H1 (cell line): ENCODE results near the gene MOV10L1. TPM values are rescaled to one million over a fixed set of nuclear protein-coding genes. Genes with fewer than 3 reads are reported as not detected.

ENCODE experiments used
- GTF2F1 ChIP-seq: IDR thresholded peaks from 2 replicates; pipeline ENCODE4 v1.6.1; 2012; ENCODE audit warnings: low read depth, low read length, improper control_type of control experiment, borderline replicate concordance
- HDAC2 ChIP-seq, 2 experiments: fragments of 300-600 bp in 1 of 2; sonication (generic) in 1 of 2; IDR thresholded peaks; 2 replicates each; pipeline ENCODE4 v1.6.1; 2011 to 2012; ENCODE audit warnings: low read depth in 2 of 2, low read length in 2 of 2, mild to moderate bottlenecking in 2 of 2, moderate library complexity in 2 of 2, borderline replicate concordance in 1 of 2, inconsistent platforms in 1 of 2
- RNF2 ChIP-seq: fragments of 200-900, 300-1000 bp; sonication (generic); IDR thresholded peaks from 2 replicates; pipeline ENCODE4 v1.7.1; 2016; ENCODE audit warnings: borderline replicate concordance, low read depth, mild to moderate bottlenecking, antibody characterized with exemption, low read length; ENCODE audit not compliant: poor library complexity, severe bottlenecking; ENCODE audit errors: missing control alignments
- SIX5 ChIP-seq: IDR thresholded peaks from 2 replicates; pipeline ENCODE4 v1.6.1; 2011; ENCODE audit warnings: mild to moderate bottlenecking, low read depth, low read length
- SP2 ChIP-seq: IDR thresholded peaks from 2 replicates; pipeline ENCODE4 v1.6.1; 2012; ENCODE audit warnings: mild to moderate bottlenecking, low read length, inconsistent platforms
- polyA plus RNA-seq, 7 experiments: library from polyadenylated mRNA; depleted of rRNA in 3 of 7; stranded (reverse) in 5 of 7; unstranded in 2 of 7; fragments of >200 nt in 5 of 7; fragments of 200-250 nt in 2 of 7; gene quantifications; 1 replicate in 5 of 7; 2 replicates in 1 of 7; 4 replicates in 1 of 7; pipeline versions ENCODE4 v1.2.1 to v1.2.3, GENCODE V29; 2011 to 2013; ENCODE audit warnings: missing spikeins in 2 of 7, mixed read lengths in 2 of 7
- total RNA-seq: library from RNA; stranded (reverse); fragmentation: NEBNext Ultra II Directional; extraction: Animal tissue kit (Norgen Biotek cat#: 25700); gene quantifications from 2 replicates; pipeline ENCODE4 v1.2.1, GENCODE V29; 2021
- TF ChIP-seq, protein P1 (sequence below): fragments of 300-600 bp; sonication (generic); IDR thresholded peaks from 2 replicates; pipeline ENCODE4 v1.7.1; 2012; ENCODE audit warnings: low read length, moderate library complexity, mild to moderate bottlenecking, inconsistent platforms; ENCODE audit not compliant: insufficient replicate concordance
- TF ChIP-seq, protein P2 (sequence below): IDR thresholded peaks from 2 replicates; pipeline ENCODE4 v1.6.1; 2011; ENCODE audit warnings: low read length, improper control_type of control experiment

Gene MOV10L1
- total and polyA plus RNA-seq, 2 of the 8 experiments (the other 6 are each of a cell fraction or from before 2014, with no cell fraction given), result 0.32 TPM; not detected in 1

- TF ChIP-seq, protein P1, sequence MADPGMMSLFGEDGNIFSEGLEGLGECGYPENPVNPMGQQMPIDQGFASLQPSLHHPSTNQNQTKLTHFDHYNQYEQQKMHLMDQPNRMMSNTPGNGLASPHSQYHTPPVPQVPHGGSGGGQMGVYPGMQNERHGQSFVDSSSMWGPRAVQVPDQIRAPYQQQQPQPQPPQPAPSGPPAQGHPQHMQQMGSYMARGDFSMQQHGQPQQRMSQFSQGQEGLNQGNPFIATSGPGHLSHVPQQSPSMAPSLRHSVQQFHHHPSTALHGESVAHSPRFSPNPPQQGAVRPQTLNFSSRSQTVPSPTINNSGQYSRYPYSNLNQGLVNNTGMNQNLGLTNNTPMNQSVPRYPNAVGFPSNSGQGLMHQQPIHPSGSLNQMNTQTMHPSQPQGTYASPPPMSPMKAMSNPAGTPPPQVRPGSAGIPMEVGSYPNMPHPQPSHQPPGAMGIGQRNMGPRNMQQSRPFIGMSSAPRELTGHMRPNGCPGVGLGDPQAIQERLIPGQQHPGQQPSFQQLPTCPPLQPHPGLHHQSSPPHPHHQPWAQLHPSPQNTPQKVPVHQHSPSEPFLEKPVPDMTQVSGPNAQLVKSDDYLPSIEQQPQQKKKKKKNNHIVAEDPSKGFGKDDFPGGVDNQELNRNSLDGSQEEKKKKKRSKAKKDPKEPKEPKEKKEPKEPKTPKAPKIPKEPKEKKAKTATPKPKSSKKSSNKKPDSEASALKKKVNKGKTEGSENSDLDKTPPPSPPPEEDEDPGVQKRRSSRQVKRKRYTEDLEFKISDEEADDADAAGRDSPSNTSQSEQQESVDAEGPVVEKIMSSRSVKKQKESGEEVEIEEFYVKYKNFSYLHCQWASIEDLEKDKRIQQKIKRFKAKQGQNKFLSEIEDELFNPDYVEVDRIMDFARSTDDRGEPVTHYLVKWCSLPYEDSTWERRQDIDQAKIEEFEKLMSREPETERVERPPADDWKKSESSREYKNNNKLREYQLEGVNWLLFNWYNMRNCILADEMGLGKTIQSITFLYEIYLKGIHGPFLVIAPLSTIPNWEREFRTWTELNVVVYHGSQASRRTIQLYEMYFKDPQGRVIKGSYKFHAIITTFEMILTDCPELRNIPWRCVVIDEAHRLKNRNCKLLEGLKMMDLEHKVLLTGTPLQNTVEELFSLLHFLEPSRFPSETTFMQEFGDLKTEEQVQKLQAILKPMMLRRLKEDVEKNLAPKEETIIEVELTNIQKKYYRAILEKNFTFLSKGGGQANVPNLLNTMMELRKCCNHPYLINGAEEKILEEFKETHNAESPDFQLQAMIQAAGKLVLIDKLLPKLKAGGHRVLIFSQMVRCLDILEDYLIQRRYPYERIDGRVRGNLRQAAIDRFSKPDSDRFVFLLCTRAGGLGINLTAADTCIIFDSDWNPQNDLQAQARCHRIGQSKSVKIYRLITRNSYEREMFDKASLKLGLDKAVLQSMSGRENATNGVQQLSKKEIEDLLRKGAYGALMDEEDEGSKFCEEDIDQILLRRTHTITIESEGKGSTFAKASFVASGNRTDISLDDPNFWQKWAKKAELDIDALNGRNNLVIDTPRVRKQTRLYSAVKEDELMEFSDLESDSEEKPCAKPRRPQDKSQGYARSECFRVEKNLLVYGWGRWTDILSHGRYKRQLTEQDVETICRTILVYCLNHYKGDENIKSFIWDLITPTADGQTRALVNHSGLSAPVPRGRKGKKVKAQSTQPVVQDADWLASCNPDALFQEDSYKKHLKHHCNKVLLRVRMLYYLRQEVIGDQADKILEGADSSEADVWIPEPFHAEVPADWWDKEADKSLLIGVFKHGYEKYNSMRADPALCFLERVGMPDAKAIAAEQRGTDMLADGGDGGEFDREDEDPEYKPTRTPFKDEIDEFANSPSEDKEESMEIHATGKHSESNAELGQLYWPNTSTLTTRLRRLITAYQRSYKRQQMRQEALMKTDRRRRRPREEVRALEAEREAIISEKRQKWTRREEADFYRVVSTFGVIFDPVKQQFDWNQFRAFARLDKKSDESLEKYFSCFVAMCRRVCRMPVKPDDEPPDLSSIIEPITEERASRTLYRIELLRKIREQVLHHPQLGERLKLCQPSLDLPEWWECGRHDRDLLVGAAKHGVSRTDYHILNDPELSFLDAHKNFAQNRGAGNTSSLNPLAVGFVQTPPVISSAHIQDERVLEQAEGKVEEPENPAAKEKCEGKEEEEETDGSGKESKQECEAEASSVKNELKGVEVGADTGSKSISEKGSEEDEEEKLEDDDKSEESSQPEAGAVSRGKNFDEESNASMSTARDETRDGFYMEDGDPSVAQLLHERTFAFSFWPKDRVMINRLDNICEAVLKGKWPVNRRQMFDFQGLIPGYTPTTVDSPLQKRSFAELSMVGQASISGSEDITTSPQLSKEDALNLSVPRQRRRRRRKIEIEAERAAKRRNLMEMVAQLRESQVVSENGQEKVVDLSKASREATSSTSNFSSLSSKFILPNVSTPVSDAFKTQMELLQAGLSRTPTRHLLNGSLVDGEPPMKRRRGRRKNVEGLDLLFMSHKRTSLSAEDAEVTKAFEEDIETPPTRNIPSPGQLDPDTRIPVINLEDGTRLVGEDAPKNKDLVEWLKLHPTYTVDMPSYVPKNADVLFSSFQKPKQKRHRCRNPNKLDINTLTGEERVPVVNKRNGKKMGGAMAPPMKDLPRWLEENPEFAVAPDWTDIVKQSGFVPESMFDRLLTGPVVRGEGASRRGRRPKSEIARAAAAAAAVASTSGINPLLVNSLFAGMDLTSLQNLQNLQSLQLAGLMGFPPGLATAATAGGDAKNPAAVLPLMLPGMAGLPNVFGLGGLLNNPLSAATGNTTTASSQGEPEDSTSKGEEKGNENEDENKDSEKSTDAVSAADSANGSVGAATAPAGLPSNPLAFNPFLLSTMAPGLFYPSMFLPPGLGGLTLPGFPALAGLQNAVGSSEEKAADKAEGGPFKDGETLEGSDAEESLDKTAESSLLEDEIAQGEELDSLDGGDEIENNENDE, result no peak
- TF ChIP-seq GTF2F1, result no peak
- TF ChIP-seq HDAC2 (IDR thresholded peaks at IDR 0.05; ENCODE audit: borderline replicate concordance in 1 of 2, low read depth in 2 of 2, low read length in 2 of 2), result no peak
- TF ChIP-seq, protein P2, sequence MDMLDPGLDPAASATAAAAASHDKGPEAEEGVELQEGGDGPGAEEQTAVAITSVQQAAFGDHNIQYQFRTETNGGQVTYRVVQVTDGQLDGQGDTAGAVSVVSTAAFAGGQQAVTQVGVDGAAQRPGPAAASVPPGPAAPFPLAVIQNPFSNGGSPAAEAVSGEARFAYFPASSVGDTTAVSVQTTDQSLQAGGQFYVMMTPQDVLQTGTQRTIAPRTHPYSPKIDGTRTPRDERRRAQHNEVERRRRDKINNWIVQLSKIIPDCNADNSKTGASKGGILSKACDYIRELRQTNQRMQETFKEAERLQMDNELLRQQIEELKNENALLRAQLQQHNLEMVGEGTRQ, result no peak
- TF ChIP-seq SIX5, result no peak
- TF ChIP-seq SP2, result no peak
- no peak for TF ChIP-seq RNF2
Observed at GRCh38 chr22:50056214-50056972, 33.4 kb upstream of the MOV10L1 start (continued).
